B cell (primary cell): ENCODE measurements around the gene RARB. TPM values are rescaled to one million over a fixed set of nuclear protein-coding genes. Genes with fewer than 3 reads are reported as not detected.

Experiments used
- ATAC-seq: fragments of 200-7000 bp; cut with Tn5 transposase; one replicate; pipeline ENCODE4 v1.10.0; 2021; ENCODE audit warnings: low read depth, mild to moderate bottlenecking, moderate number of reproducible peaks, moderate library complexity
- CTCF ChIA-PET: fragments of 350-600 bp; sonication (Branson Sonifier 250); formaldehyde crosslinking; loops from one replicate; lab custom pipeline; 2021; ENCODE audit warnings: antibody characterized with exemption, inconsistent platforms; lab: Charles Lee
- POLR2A ChIA-PET: fragments of 350-600 bp; sonication (Branson Sonifier 250); formaldehyde crosslinking; loops from one replicate; lab custom pipeline; 2021; ENCODE audit warnings: antibody characterized with exemption; lab: Charles Lee
- DNase-seq: peaks from one replicate; pipeline ENCODE4 v3.0.0; 2013
- H2AFZ ChIP-seq: 2 replicates; pipeline ENCODE4 v1.6.1; 2012; ENCODE audit warnings: mild to moderate bottlenecking, low read depth, low read length; ENCODE audit not compliant: insufficient read depth, poor library complexity, severe bottlenecking
- H3K27ac ChIP-seq, 2 donors: 1 replicate in 1 of 2; 2 replicates in 1 of 2; pipeline ENCODE4 v1.5.1; 2012 to 2013; ENCODE audit warnings: low read length in 2 of 2, mild to moderate bottlenecking in 2 of 2, moderate library complexity in 1 of 2
- H3K27me3 ChIP-seq, 4 experiments: fragments of 200-600 bp in 1 of 4; sonication (generic) in 1 of 4; replicated peaks in 1 of 4; 1 replicate in 2 of 4; 2 replicates in 2 of 4; pipeline versions ENCODE4 v1.6.1 to v1.7.0; 2013 to 2016; ENCODE audit warnings: low read length in 3 of 4, mild to moderate bottlenecking in 2 of 4, mixed read lengths in 1 of 4, moderate library complexity in 1 of 4; ENCODE audit not compliant: insufficient read depth in 4 of 4, control insufficient read depth in 3 of 4; ENCODE audit errors: control extremely low read depth in 1 of 4
- H3K36me3 ChIP-seq, 2 experiments: replicated peaks in 1 of 2; 1 replicate in 1 of 2; 2 replicates in 1 of 2; pipeline versions ENCODE4 v1.6.1 to v1.7.1; 2013; ENCODE audit warnings: low read length in 1 of 2; ENCODE audit not compliant: insufficient read depth in 2 of 2, control insufficient read depth in 1 of 2; ENCODE audit errors: control extremely low read depth in 1 of 2, extremely low read depth in 1 of 2
- H3K4me1 ChIP-seq, 2 donors: fragments of 200-600 bp in 1 of 2; sonication (generic) in 1 of 2; 1 replicate in 1 of 2; 2 replicates in 1 of 2; pipeline versions ENCODE4 v1.5.1 to v1.6.1; 2013 to 2017; ENCODE audit warnings: low read length in 2 of 2; ENCODE audit not compliant: control insufficient read depth in 2 of 2, insufficient read depth in 2 of 2
- H3K4me2 ChIP-seq: replicated peaks from 2 replicates; pipeline ENCODE3; 2012; ENCODE audit warnings: mild to moderate bottlenecking, low read depth, low read length; ENCODE audit not compliant: poor library complexity, severe bottlenecking
- H3K4me3 ChIP-seq, 5 experiments: fragments of 200-600 bp in 1 of 5; sonication (generic) in 1 of 5; 1 replicate in 3 of 5; 2 replicates in 2 of 5; pipeline versions ENCODE4 v1.5.1 to v1.7.0; 2011 to 2016; ENCODE audit warnings: low read length in 4 of 5, mild to moderate bottlenecking in 4 of 5, low read depth in 2 of 5, control low read depth in 1 of 5, moderate library complexity in 1 of 5; ENCODE audit not compliant: insufficient read depth in 1 of 5; ENCODE audit errors: control extremely low read depth in 1 of 5, extremely low read depth in 1 of 5
- H3K79me2 ChIP-seq: fragments of 200-600 bp; sonication (generic); one replicate; pipeline ENCODE4 v1.6.0; 2016; ENCODE audit warnings: low read length; ENCODE audit not compliant: control insufficient read depth, insufficient read depth
- H3K9ac ChIP-seq: fragments of 200-600 bp; sonication (generic); 2 replicates; pipeline ENCODE4 v1.6.1; 2017; ENCODE audit warnings: mild to moderate bottlenecking, low read length, moderate library complexity
- H3K9me3 ChIP-seq, 3 donors: one replicate each; pipeline versions ENCODE4 v1.6.1 to v1.7.1; 2013; ENCODE audit warnings: low read length in 2 of 3; ENCODE audit not compliant: control insufficient read depth in 2 of 3, insufficient read depth in 1 of 3; ENCODE audit errors: control extremely low read depth in 1 of 3
- H4K20me1 ChIP-seq: 2 replicates; pipeline ENCODE4 v1.6.0; 2012; ENCODE audit warnings: mild to moderate bottlenecking, low read length; ENCODE audit not compliant: insufficient read depth, control insufficient read depth, poor library complexity, severe bottlenecking
- H3K27ac Mint-ChIP-seq: one replicate; pipeline ENCODE4 v1.8.0; 2021; ENCODE audit warnings: mixed read lengths
- H3K27me3 Mint-ChIP-seq: one replicate; pipeline ENCODE4 v1.8.0; 2021; ENCODE audit warnings: mixed read lengths
- H3K4me1 Mint-ChIP-seq: one replicate; pipeline ENCODE4 v1.8.0; 2021; ENCODE audit warnings: mixed read lengths
- H3K4me3 Mint-ChIP-seq: one replicate; pipeline ENCODE4 v1.8.0; 2021; ENCODE audit warnings: mixed read lengths
- H3K9me3 Mint-ChIP-seq: one replicate; pipeline ENCODE4 v1.8.0; 2022; ENCODE audit warnings: mixed read lengths; ENCODE audit not compliant: insufficient read depth
- EZH2 ChIP-seq: IDR thresholded peaks from 2 replicates; pipeline ENCODE4 v1.6.1; 2012; ENCODE audit warnings: borderline replicate concordance, low read depth, mild to moderate bottlenecking, moderate library complexity, low read length; ENCODE audit not compliant: insufficient read depth, poor library complexity, severe bottlenecking
- WGBS: methylation state at CpG from one replicate; pipeline ENCODE4 v1.1.5; 2013; ENCODE audit warnings: missing lambda C conversion rate; ENCODE audit not compliant: insufficient coverage; 5-methylcytosine and 5-hydroxymethylcytosine counted together
- intact Hi-C: fragments of 100-400 bp; cut with micrococcal nuclease; formaldehyde crosslinking; loops from one replicate; pipeline ENCODE4 v1.10.0; 2022
- polyA plus RNA-seq: library from polyadenylated mRNA; depleted of rRNA; stranded (reverse); fragments of >200 nt; gene quantifications from 2 replicates; pipeline ENCODE4 v1.2.3, GENCODE V29; 2012
- total RNA-seq, 2 donors: library from RNA; stranded (reverse); fragments of 120-200 nt in 1 of 2; gene quantifications; 1 replicate in 1 of 2; 2 replicates in 1 of 2; pipeline versions ENCODE4 v1.2.3 to v1.2.4, GENCODE V29; 2013 to 2022
- TF ChIP-seq, protein P1 (sequence below): fragments of 200-600 bp; IDR thresholded peaks from one replicate; pipeline ENCODE4 v1.8.0; 2022; ENCODE audit warnings: antibody characterized with exemption, mild to moderate bottlenecking

RARB gene
- total and polyA plus RNA-seq, 2 donors (not counting 1 experiment from before 2014, with no cell fraction given), result not detected

DNA sequence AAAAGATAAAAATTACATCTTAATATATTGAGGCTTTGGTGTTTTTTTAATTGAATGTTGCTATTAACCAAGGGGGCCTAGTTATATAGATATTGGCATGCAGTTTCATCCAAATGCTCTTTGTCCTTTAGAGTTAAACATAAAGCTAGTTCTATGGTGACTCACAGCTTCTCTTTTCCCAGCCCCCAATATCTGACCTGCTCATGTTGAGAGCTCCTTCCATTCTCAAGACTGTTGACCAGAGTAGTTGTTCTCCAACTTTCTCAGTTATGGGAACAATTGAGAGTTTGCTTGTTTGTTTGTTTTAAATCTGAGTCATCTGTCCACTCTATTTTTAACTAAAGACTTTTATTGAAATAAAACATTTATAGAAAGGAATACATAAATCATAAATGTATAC lies 15.8 kb upstream of the RARB start:
- ChIA-PET CTCF (no interaction called here), POLR2A (no interaction called here)
- Histone ChIP-seq H3K4me1 (no peaks in the 10 kb centered on the region), H3K9me3 (no peaks in the 10 kb centered on the region), H3K27me3 (no peaks in the 10 kb centered on the region), H3K27ac (no peak overlapping the region), H3K9ac (no peak overlapping the region), H4K20me1 (no peaks in the 10 kb centered on the region), H3K4me2 (no peak overlapping the region), H3K4me3 (no peak overlapping the region), H3K79me2 (no peaks in the 10 kb centered on the region), H2AFZ (no peak overlapping the region), H3K36me3 (no peaks in the 10 kb centered on the region)
- no peak for DNase-seq
- ATAC-seq, result no peak
- no peaks in the 10 kb centered on the region for H3K4me1 Mint-ChIP-seq
- intact Hi-C loops, result no loop called here
- no peaks in the 10 kb centered on the region for H3K9me3 Mint-ChIP-seq
- TF ChIP-seq EZH2, result no peak
- TF ChIP-seq, protein P1, sequence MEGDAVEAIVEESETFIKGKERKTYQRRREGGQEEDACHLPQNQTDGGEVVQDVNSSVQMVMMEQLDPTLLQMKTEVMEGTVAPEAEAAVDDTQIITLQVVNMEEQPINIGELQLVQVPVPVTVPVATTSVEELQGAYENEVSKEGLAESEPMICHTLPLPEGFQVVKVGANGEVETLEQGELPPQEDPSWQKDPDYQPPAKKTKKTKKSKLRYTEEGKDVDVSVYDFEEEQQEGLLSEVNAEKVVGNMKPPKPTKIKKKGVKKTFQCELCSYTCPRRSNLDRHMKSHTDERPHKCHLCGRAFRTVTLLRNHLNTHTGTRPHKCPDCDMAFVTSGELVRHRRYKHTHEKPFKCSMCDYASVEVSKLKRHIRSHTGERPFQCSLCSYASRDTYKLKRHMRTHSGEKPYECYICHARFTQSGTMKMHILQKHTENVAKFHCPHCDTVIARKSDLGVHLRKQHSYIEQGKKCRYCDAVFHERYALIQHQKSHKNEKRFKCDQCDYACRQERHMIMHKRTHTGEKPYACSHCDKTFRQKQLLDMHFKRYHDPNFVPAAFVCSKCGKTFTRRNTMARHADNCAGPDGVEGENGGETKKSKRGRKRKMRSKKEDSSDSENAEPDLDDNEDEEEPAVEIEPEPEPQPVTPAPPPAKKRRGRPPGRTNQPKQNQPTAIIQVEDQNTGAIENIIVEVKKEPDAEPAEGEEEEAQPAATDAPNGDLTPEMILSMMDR, result no peak
- H3K27ac Mint-ChIP-seq, result no peak overlapping the region
- H3K27me3 Mint-ChIP-seq, result no peaks in the 10 kb centered on the region
- no peak overlapping the region for H3K4me3 Mint-ChIP-seq

DNA sequence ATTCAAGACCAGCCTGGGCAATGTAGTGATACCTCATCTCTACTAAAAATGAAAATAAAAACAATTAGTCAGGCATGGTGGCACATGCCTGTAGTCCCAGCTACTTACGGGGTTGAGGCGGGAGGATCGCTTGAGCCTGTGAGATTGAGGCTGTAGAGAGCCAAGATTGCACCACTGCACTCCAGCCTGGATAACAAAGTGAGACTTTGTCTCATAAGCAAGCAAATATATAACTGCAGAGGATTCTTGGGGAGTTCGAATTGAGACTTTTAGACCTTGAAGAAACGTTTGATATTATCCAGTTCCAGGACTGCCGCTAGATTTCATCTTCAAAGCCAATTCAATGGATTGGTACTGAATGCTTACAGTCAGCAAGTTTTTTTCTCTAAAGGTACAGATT lies 11.9 kb upstream of the RARB start:
- ChIA-PET POLR2A (no interaction called here), CTCF (no interaction called here)
- Histone ChIP-seq H3K27me3 (no peaks in the 10 kb centered on the region), H3K36me3 (no peaks in the 10 kb centered on the region), H3K9ac (no peak overlapping the region), H3K4me3 (no peak overlapping the region), H2AFZ (no peak overlapping the region), H3K4me2 (no peak overlapping the region), H3K9me3 (no peaks in the 10 kb centered on the region), H3K27ac (no peak overlapping the region), H3K79me2 (no peaks in the 10 kb centered on the region), H3K4me1 (no peaks in the 10 kb centered on the region), H4K20me1 (no peaks in the 10 kb centered on the region)
- TF ChIP-seq, protein P1, result no peak
- no peak for TF ChIP-seq EZH2
- H3K9me3 Mint-ChIP-seq, result no peaks in the 10 kb centered on the region
- no peak overlapping the region for H3K27ac Mint-ChIP-seq
- no peak for ATAC-seq
- H3K27me3 Mint-ChIP-seq, result peaks cover 3% of the 10 kb centered on the region
- no peaks in the 10 kb centered on the region for H3K4me1 Mint-ChIP-seq
- no peak for DNase-seq
- H3K4me3 Mint-ChIP-seq, result no peak overlapping the region
- intact Hi-C loops, result no loop called here
- WGBS, result 97% methylated on average over 4 of the region's 6 CpGs
